ENCODE results near the gene FAM149B1.

GRCh38 chr10:73239908-73240307 is 72.0 kb downstream of the FAM149B1 start:
- TF ChIP-seq CTCF (conservative IDR thresholded peaks at IDR 0.05; ENCODE audit: low read depth, low read length) (no peak), EZH2phosphoT487 (IDR thresholded peaks at IDR 0.05; ENCODE audit: borderline replicate concordance, low read length) (no peak)

Measured in PC-3 (cell line).